Mucosa of gallbladder (tissue), 1 donor: ENCODE data around the gene RAB9B. TPM values are rescaled to one million over a fixed set of nuclear protein-coding genes. Genes with fewer than 3 reads are reported as not detected.
A peak's percentile ranks its signal among the peaks of the same experiment; 100 is the strongest.
"Not testable (repeated sequence)": the region's sequence is repeated elsewhere in the genome, so short reads cannot be mapped to it uniquely, and the experiment has no call there.

ENCODE experiments used
- DNase-seq: peaks from one replicate; pipeline ENCODE4 v3.0.0-alpha.2; 2020; ENCODE audit warnings: low spot score
- total RNA-seq: library from RNA; stranded (reverse); gene quantifications from one replicate; pipeline ENCODE4 v1.2.1, GENCODE V29; 2021
- donor health status: DM: no; HTN: no; CAD: no.

RAB9B gene
- 5.7 TPM for total RNA-seq

- peak; percentile 58 for DNase-seq
Observed at GRCh38 chrX:103831803-103832544, at the start of gene RAB9B. Gene RAB9B (minus strand): TSS chrX:103832257. CDS start chrX:103825784, 6,473 bp downstream.

- no peak for DNase-seq
Observed at GRCh38 chrX:103879339-103879738, 47.3 kb upstream of the RAB9B start.

- no peak for DNase-seq
Observed at GRCh38 chrX:103878466-103879122, 46.5 kb upstream of the RAB9B start.

- no peak for DNase-seq
Observed at GRCh38 chrX:103877571-103877970, 45.5 kb upstream of the RAB9B start.

- DNase-seq, result no peak
Observed at GRCh38 chrX:103864886-103865534, 33.0 kb upstream of the RAB9B start.

- no peak for DNase-seq
Observed at GRCh38 chrX:103864149-103864548, 32.1 kb upstream of the RAB9B start.

GRCh38 chrX:103861200-103861599 lies 29.1 kb upstream of the RAB9B start:
- DNase-seq, result no peak

GRCh38 chrX:103849558-103849957 lies 17.5 kb upstream of the RAB9B start:
- DNase-seq, result no peak

- no peak for DNase-seq
Observed at GRCh38 chrX:103847174-103847870, 15.3 kb upstream of the RAB9B start.

- no peak for DNase-seq
Observed at GRCh38 chrX:103846386-103846785, 14.3 kb upstream of the RAB9B start.

GRCh38 chrX:103845165-103845653 lies 13.2 kb upstream of the RAB9B start:
- DNase-seq, result peak; percentile 68

GRCh38 chrX:103839404-103839803 lies 7.3 kb upstream of the RAB9B start:
- DNase-seq, result no peak

GRCh38 chrX:103831342-103831802 lies 685 bp downstream of the RAB9B start:
- DNase-seq, result no peak

- DNase-seq, result no peak
Observed at GRCh38 chrX:103830848-103831247, 1.2 kb downstream of the RAB9B start.

- no peak for DNase-seq
Observed at GRCh38 chrX:103828529-103828928, 3.5 kb downstream of the RAB9B start.

- no peak for DNase-seq
Observed at GRCh38 chrX:103825881-103826280, 6.2 kb downstream of the RAB9B start.

GRCh38 chrX:103823591-103823990 lies 8.5 kb downstream of the RAB9B start:
- no peak for DNase-seq

GRCh38 chrX:103820802-103821201 lies 11.3 kb downstream of the RAB9B start:
- not testable (repeated sequence) for DNase-seq

- DNase-seq, result no peak
Observed at GRCh38 chrX:103818842-103819619, 13.0 kb downstream of the RAB9B start.

GRCh38 chrX:103817502-103817901 lies 14.6 kb downstream of the RAB9B start:
- peak; percentile 36 for DNase-seq

- DNase-seq, result not testable (repeated sequence)
Observed at GRCh38 chrX:103817101-103817500, 15.0 kb downstream of the RAB9B start.
